Gastroesophageal sphincter (tissue), 3 donors: Measurements from ENCODE around the gene CDCA5.

Experiments
- CTCF ChIP-seq, 4 experiments: fragments of 200-600 bp in 2 of 4; fragments of 450-650 bp in 2 of 4; sonication (generic) in 1 of 4; IDR thresholded peaks; one replicate each; pipeline ENCODE4 v1.5.1; 2017 to 2019; ENCODE audit warnings: antibody characterized with exemption in 4 of 4, mild to moderate bottlenecking in 2 of 4, moderate library complexity in 2 of 4
- EP300 ChIP-seq: sonication (generic); formaldehyde crosslinking; IDR thresholded peaks from one replicate; pipeline ENCODE4 v1.6.1; 2017; ENCODE audit warnings: antibody characterized with exemption, mild to moderate bottlenecking
- POLR2A ChIP-seq, 2 donors: fragments of 450-650 bp; IDR thresholded peaks; one replicate each; pipeline ENCODE4 v1.6.1; 2017; ENCODE audit warnings: antibody characterized with exemption in 2 of 2, mild to moderate bottlenecking in 2 of 2, moderate library complexity in 1 of 2
- POLR2AphosphoS5 ChIP-seq: sonication (generic); formaldehyde crosslinking; IDR thresholded peaks from one replicate; pipeline ENCODE4 v1.6.1; 2017; ENCODE audit warnings: antibody characterized with exemption

- TF ChIP-seq POLR2A (IDR thresholded peaks at IDR 0.05) (no peak), CTCF (IDR thresholded peaks at IDR 0.05) (no peak), POLR2AphosphoS5 (no peak), EP300 (no peak)
Measured at GRCh38 chr11:65053827-65054508, 29.9 kb downstream of the CDCA5 start.
